T1000 (cell line): ENCODE results near the gene TMEM106B.
"Not testable (repeated sequence)": the region's sequence is repeated elsewhere in the genome, so short reads cannot be mapped to it uniquely, and the experiment has no call there.

Source experiments
- DNase-seq: peaks from one replicate; lab custom pipeline; 2025; ENCODE audit warnings: mixed read lengths; lab: John Stamatoyannopoulos, UW

TMEM106B gene

DNA sequence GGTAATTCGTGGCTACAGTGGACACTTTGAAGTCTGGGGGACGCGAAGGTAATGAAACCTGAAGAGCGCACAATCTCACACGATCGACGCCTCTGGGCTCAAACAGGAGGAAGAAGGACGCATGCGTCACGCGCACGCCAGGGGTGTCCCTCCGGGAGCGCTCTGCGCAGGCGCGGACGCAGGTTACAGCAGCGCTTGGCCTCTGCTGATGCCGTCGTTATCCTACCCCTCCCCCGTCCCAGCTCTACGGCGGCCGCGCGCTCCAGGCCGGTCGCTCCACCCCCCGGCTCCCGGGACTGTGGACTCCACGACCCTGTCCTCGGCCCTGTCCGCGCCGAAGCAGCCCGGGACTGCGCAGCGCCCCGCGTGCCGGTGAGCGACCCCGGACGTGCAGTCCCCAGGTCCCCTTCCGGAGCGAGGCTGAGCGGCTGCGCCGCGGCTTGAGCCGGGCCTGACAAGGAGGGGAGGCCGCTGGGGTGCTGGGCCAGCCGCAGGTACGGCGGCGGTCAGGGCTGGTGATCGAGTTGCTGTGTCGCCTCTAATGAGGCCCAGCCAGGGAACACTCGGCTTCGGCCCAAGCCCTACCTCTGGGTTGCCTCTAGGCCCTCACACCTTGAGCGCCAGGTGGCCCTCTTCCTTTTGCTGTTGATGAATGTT, at the start of gene TMEM106B:
Gene TMEM106B (plus strand): TSS at position 241 of the 657 bp plus-strand sequence. CDS start 3,517 bp downstream, outside the sequence.
- peak; percentile 88 for DNase-seq

DNA sequence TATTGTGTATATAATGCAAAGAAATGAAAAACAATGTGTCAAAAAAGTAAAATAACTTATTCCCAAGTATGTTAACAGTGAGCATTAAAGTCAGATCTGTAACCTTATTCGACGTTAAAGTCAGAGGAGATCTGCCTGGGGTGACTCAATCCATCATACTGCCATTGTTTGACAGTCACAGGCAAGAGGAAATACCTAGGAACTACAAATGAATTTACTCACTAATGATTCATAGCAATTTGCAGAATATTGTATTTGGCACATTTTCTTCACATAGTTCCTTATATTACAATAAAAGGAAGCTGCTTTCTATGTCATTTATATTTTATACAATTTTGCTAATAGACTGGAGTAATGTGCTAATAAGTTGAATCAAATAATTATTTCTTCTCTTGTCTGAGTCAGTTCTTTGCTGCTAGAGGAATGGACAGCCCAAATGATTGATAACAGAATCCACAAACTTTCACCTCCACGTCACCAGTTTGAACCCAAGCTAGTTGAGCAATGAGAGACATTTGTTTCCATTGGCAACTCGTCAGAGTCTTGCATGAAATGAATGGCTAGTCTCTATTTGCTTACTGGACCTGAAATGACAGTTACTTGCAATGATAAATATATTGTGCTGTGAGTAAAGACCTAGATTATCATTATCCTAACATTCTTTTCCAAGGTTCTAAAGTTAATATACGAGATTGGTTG, 48.5 kb upstream of the TMEM106B start:
- DNase-seq, result no peak

DNA sequence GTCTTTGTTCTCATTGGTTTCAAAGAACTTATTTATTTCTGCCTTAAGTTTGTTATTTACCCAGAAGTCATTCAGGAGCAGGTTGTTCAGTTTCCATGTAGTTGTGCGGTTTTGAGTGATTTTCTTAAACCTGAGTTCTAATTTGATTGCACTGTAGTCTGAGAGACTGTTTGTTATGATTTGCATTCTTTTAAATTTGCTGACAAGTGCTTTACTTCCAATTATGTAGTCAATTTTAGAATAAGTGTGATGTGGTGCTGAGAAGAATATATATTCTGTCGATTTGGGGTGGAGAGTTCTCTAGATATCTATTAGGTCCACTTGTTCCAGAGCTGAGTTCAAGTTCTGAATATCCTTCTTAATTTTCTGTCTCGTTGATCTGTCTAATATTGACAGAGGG, 43.0 kb upstream of the TMEM106B start:
- not testable (repeated sequence) for DNase-seq

DNA sequence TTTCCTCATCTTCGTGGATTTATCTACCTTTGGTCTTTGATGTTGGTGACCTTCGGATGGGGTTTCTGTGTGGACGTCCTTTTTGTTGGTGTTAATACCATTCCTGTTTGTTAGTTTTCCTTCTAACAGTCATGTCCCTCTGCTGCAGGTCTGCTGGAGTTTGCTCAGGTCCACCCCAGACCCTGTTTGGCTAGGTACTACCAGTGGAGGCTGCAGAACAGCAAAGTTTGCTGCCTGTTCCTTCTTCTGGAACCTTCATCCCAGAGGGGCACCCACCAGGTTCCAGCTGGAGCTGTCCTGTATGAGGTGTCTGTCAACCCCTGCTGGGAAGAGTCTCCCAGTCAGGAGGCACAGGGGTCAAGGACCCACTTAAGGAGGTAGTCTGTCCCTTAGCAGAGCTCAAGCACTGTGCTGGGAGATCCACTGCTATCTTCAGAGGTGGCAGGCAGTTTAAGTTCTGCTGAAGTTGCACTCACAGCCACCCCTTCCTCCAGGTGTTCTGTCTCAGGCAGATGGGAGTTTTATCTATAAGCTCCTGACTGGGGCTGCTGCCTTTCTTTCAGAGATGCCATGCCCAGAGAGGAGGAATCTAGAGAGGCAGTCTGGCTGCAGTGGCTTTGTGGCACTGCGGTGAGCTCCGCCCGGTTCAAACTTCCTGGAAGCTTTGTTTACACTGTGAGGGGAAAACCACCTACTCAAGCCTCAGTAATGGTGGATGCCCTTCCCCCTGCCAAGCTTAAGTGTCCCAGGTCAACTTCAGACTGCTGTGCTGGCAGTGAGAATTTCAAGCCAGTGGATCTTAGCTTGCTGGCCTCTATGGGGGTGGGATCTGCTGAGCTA, 40.9 kb upstream of the TMEM106B start:
- DNase-seq, result not testable (repeated sequence)

DNA sequence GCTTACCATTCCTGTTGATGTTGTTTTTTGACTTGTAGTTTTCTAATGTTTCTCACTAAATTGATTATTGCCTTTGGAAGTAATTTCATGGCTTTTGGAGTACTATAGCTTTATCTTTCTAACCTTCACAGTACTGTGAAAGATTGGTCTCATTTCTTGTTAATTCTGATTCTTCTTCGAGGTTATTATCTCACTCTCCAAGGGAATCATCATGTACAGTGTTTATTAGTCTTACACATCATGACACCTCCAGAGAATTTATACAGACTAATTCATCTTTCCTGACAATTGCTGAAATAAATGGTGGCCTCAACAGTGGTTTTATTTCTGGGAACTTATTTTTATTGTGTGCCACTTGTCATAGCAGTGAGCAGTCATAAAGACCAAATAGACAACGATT, 37.4 kb upstream of the TMEM106B start:
- no peak for DNase-seq

DNA sequence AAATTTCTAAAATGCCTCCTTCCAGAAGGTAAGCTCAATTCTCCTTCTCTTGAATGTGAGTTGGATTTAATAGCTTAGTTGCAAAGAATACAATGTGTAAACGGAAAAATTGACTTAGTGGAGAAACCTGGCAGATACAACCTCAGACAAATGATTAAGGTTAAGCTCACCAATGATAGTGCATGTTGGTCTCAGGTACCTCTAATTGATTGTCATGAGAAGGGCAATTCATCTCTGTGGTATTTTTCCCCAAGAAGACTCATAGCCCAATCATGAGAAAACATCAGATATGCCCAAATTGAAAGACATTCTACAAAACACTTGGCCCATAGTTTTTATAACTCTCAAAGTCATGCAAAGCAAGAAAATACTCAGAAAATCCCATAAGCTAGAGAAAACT, 36.2 kb upstream of the TMEM106B start:
- no peak for DNase-seq

DNA sequence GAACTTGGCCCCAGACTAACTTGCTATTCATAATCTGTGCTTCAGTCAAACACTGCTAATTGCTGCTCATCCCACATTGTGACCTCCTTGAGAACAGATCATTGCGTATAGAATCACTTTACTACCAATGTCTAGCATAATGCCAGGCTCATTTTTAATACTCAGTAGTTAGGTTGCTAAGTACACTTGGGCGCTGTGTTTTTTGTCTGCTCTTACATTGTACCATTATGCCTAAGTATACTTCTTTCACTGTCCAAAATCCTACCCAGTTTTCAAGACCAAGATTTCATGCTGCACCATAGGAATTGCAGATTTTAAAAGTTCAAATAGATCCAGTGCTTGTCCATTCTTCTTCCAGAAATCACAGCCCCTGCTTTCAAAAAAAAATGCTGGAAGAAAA, 32.8 kb upstream of the TMEM106B start:
- no peak for DNase-seq

DNA sequence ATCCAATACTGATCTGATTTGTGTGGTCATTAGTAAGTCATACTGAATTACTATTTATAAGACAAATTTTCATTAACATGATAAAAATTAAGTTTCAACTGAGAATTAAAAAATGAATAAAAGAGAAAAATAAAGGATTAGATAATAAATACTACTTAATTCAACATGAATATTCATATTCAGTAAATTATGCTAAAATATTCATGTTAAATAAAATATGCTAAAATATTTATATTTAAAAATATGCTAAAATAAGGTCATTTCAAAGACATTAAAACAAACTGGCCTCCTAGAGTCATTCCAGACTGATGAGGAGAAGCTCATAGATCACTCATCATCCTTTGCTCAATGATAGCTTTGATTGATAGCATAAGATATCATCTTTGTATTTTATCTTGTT, 16.7 kb upstream of the TMEM106B start:
- no peak for DNase-seq

DNA sequence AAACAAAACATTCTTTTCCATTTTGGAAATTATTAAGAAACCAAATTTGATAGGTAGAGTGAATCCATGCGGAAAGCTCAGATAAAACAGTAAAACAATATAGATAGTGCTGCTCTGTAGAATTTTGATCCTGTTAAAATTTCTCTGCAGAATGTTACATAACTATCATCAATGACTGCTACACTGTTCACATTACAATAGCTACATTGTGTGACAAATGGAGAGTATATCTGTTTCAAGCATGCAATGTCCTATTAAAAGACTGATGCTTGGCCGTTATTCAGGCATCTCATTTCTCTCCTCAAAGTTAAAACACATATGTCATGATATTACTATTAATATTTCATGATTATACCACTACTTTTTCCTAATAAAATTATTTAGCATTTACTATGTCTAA, 14.7 kb upstream of the TMEM106B start:
- no peak for DNase-seq

DNA sequence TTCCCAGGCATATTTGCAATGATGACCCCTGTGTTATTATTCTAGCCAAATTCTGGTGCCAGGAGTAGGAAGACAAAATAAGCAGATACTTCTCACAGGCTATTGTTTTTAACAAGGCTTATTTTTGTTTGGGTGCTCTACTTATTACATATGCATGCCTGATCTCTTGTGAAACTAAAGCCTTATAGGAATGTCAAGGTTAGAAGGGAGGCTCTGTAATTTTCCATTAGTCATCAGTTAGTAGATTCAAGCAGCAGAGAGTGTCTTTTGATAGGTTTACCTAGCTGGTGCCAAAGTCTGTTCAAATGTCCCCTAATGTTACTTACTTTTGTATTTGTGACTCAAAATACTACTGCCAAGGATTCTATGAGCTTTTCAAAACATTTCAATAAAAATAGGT, 11.7 kb upstream of the TMEM106B start:
- no peak for DNase-seq

DNA sequence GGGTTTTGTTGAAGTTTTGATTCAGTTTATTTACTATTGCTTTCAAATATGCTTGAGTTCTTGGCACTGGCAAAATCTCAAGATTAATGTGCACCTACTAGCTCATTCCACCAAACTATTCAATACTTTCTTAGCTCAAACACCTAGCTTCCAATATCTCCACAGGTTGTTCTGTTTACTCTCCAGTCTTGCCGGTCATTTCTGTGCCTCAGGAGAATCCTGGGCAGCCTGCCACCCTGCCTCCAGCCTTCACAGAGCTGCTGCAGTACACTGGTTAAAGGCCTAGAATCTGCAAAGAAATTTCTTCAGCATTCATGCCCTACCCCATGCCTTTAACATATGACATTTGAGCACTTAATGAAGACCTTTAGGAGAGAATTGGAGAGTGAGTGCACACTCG, 4.0 kb upstream of the TMEM106B start:
- DNase-seq, result no peak

DNA sequence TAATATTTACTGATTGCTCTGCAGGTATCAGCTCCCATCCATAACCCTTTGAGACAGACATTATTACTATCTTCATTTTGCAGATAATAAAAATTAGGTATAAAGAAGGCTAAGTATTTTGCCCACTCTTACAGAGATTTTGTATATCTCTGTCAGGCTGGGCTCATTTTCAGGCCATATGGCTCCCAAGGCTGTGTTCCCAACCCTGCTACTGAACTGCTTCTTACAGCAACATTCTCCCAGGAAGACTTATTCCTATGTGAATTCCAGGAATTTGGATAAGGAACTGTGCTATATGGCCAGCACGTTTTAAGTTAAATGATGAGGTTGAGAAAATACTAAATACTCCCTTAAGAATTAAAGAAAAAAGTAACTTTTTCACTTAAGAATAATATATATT, 1.9 kb upstream of the TMEM106B start:
- DNase-seq, result no peak

DNA sequence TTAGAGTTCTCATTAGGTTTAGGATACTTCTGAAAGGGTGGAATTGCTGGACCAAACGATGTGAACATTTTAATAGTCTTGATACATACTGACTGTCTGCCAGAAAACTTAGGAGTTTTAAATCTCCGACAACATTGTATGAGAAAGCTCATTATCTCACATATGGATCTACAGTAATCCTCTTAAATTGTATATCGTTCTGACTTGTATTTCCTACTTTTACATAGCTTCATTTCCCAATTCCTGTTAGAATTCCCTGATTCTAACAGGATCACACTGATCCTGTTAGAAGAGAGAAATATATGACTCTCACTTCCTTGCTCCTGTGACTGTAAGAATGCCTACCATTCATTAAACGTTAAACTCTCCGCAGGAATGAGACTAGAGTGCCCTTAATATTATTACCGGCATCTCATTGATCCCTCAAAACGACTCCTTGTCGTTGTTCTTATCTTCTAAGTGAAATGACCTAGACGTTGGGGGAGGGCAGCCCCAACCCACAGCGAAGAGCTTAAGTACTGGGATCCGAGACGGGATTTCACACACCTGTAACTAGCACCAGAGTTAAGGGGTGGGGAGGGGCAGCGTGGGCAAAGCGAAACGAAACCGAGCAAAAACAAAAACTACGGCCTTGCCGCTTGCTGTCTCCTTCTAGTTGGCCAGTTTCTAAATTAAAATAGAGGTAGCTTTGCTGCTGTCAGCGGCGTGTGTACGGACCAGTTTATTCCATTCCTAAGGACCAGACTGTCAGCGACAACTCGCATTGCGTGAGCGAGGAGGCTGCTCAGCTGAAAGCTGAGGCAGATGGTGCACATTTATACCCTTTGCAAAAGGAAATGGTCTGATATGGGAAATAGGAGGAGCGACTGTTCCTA, 678 bp upstream of the TMEM106B start:
- DNase-seq, result no peak

DNA sequence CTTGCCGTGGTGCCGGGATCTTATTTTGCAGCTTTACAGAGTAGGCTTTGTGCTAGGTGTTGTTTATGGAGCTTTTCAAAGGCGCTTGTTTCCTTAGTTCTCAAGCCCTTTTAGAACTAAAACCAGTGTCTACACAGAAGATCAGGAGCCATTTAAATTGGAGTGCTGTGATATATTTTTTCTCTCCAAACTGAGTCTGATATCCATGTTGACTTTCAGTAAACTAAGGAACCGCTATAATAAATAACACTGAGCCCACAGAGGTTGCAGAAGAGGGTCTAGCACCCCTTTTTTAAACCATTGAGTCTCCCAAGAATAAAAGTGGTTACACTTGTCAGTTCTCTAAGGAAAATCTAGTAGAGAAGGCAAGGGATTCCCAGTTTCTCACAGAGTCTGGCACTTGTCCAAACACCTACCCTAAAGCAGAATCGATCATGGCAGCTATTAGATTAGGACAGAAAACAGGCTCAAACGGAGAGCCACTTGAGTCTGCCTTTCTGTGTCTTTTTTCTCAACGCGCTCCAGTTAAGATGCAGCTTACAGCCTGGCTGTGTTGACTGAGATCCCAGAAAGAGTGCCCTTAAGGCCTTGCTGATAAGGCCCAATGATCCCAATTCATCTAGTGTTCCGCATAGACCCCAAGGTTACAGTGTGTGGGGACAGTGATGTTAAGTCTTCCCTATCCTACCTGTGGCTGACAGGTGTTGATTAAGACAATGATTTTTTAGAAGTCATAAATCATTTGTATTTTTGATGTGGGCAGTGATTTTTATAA, 804 bp downstream of the TMEM106B start:
- DNase-seq, result no peak

DNA sequence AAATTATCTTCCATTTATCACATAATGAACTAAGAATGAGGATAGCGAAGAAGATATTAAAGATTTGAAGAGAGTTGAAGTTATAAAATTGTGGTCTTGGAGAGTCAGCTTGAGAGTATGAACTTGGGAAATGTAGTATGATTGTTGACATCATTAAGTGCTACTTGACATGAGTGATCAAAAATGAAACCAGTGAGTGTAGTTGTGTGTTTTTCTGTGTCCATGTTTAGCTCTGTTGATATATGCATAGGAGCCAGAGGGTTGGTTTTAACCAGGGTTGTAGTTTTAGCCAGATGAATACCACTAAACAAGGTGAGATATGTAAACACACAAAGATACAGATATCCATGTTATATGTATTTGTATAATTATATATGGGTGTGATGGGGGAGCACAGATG, 6.2 kb downstream of the TMEM106B start:
- no peak for DNase-seq

DNA sequence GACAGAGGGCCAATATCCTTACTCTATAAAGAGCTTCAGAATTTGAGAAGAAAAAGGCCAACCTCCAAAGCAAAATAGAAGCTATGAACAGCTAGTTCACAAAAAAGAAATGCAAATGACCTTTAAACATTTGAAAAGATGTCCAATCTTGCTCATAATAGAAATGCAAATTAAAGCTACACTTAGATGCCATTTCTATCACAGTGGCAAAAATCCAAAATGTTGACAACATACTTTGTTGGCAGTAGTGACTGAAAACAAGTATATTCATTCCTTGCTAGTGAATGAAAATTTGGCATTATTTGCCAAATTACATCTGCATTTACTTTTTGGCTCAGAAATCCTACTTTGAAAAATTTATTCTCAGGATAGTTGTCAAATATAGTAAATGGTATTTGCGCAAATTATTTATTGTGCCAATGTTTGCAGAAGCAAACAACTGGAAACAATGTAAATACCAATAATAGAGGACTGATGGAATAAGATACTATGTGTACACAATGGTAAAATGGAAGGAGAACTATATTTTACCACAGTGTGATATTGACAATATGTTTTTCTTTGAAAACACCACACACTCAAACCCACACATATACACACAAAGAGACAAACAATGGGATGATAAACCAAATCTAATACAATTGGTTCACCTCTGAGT, 9.4 kb downstream of the TMEM106B start:
- no peak for DNase-seq

DNA sequence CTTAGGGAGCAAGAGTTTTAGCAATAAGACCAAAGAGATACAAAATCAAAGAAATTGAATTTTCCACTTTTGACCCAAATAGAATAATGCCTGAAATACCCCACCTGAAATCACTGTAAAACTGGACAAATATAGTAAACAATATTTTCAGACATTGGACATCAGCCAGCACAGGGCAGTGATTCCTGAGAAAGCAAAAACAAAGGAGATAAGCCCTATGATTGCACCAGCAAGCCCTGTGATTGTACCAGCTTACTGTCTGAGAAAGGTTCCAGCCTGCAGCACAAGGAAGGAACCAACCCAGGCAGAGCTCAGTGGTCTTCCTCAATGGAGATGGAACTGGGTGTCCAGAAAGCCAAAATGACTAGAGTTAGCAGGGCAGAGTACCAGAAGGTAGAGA, 10.3 kb downstream of the TMEM106B start:
- DNase-seq, result no peak

DNA sequence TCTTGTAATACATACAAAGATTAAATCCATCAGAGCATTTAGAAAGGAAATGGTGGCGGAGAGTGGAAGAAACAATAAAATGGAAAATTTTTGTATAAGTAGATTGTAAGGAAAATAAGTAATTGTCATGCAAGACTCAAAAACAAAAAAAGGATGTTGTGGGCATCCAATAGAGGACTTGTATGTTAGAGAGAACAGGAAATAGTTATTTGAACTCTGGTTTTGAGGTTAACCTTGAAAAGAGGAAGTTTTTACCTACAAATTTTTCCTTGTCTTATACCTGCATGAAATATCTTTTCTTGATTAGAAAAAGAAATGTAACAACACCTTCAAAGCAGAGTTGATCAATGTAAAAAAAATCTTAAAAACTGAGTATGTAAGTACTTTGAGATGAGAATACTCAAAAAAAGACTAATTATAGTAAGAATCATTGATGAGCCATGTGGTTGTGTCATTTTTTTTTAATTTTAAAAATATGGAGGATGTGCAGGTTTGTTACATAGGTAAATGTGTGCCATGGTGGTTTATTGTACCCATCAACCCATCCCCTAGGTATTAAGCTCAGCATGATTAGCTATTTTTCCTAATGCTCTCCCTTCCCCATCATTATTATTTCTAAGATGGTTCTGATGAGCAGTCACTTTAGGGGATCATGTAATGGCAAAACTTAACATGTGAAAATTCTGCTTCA, 11.9 kb downstream of the TMEM106B start:
- no peak for DNase-seq

DNA sequence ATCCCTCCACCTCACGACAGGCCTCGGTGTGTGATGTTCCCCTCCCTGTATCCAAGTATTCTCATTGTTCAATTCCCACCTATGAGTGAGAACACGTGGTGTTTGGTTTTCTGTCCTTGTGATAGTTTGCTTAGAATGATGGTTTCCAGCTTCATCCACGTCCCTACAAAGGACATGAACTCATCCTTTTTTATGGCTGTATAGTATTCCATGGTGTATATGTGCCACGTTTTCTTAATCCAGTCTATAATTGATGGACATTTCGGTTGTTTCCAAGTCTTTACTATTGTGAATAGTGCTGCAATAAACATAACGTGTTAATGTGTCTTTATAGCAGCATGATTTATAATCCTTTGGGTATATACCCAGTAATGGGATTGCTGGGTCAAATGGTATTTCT, 13.9 kb downstream of the TMEM106B start:
- not testable (repeated sequence) for DNase-seq

DNA sequence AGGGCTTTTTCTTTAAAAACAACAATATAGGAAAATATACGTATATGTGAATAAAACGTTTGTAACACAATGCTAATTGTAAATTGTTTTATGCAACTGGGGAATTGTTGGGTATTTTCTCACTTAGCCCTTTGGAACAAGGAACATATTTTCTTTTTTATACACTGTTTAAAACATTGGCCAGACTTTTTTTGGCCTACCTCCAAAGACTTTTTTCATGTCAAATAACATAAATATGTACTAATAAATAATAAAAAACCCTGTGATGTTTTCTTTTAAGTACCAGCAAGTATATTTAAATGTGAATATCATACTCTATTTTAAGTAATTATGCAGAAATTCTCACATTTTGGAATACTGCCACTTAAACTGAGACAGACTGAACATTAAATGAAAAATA, 15.7 kb downstream of the TMEM106B start:
- no peak for DNase-seq
